OCI-LY7 (cell line): Measurements from ENCODE around the gene KATNAL1.

Source experiments
- EZH2phosphoT487 ChIP-seq: fragments of 200-600 bp; sonication (generic); IDR thresholded peaks from 2 replicates; pipeline ENCODE4 v1.6.1; 2018; ENCODE audit warnings: low read depth, borderline replicate concordance, mild to moderate bottlenecking, mixed run types, antibody characterized with exemption, low read length, moderate library complexity, mixed read lengths
- TF ChIP-seq, protein P1 (sequence below): fragments of 200-600 bp; sonication (generic); conservative IDR thresholded peaks from 2 replicates; pipeline ENCODE4 v1.5.1; 2014; ENCODE audit warnings: mild to moderate bottlenecking, antibody characterized with exemption, low read length, moderate library complexity, mixed read lengths

DNA sequence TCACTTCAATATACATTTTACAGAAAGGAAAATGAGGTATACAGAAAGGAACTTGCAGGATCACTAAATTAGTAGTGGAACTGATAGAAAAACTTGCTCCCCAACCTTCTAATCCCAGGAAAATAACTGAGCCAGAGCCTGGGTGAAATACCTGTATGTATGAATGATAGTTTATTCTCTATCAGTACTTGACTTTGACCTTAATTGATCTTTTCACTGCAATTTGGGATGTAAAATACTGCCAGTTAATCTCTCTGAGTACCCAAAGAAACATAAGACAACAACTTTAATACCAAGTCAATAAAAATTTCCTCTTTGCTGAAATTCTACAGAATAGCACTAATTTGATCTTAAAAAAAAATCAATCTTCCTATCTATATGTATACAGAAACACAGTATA is 33.3 kb downstream of the KATNAL1 start:
- TF ChIP-seq, protein P1, sequence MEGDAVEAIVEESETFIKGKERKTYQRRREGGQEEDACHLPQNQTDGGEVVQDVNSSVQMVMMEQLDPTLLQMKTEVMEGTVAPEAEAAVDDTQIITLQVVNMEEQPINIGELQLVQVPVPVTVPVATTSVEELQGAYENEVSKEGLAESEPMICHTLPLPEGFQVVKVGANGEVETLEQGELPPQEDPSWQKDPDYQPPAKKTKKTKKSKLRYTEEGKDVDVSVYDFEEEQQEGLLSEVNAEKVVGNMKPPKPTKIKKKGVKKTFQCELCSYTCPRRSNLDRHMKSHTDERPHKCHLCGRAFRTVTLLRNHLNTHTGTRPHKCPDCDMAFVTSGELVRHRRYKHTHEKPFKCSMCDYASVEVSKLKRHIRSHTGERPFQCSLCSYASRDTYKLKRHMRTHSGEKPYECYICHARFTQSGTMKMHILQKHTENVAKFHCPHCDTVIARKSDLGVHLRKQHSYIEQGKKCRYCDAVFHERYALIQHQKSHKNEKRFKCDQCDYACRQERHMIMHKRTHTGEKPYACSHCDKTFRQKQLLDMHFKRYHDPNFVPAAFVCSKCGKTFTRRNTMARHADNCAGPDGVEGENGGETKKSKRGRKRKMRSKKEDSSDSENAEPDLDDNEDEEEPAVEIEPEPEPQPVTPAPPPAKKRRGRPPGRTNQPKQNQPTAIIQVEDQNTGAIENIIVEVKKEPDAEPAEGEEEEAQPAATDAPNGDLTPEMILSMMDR = no peak
- TF ChIP-seq EZH2phosphoT487 = no peak
